OCI-LY1 (cell line): ENCODE results near the gene SPAG4.

Experiments used
- CTCF ChIP-seq: fragments of 200-600 bp; sonication (generic), shearing (Covaris generic); IDR thresholded peaks from 2 replicates; pipeline ENCODE4 v1.5.1; 2017; ENCODE audit warnings: mild to moderate bottlenecking, antibody characterized with exemption, low read length, moderate library complexity, mixed read lengths
- EZH2 ChIP-seq: fragments of 200-600 bp; sonication (generic), shearing (Covaris generic); IDR thresholded peaks from 2 replicates; pipeline ENCODE4 v1.8.0; 2017; ENCODE audit warnings: borderline replicate concordance, mixed run types, mild to moderate bottlenecking, antibody characterized with exemption, low read length, moderate library complexity, mixed read lengths

- TF ChIP-seq CTCF (no peak), EZH2 (no peak)
These were observed 5.9 kb downstream of the SPAG4 start for GRCh38 chr20:35621560-35621946.
